A673 (cell line): ENCODE data around the gene STH. TPM values are rescaled to one million over a fixed set of nuclear protein-coding genes. Genes with fewer than 3 reads are reported as not detected.

Experiments
- BruUV-seq: library from RNA; stranded (reverse); fragments of 400-500 nt; replicated peaks from 2 replicates; lab custom pipeline; 2021; lab: Mats Ljungman, UMichigan
- CTCF ChIA-PET: fragments of 300-600 bp; sonication (Branson Sonifier 250); formaldehyde crosslinking; loops from one replicate; lab custom pipeline; 2022; ENCODE audit warnings: antibody characterized with exemption; lab: Charles Lee
- POLR2A ChIA-PET: fragments of 300-600 bp; sonication (Branson Sonifier 250); formaldehyde crosslinking; loops from one replicate; lab custom pipeline; 2022; ENCODE audit warnings: antibody characterized with exemption; ENCODE audit not compliant: low non-redundant PET; lab: Charles Lee
- DNase-seq: peaks from one replicate; pipeline ENCODE4 v3.0.0-alpha.2; 2015; ENCODE audit warnings: low spot score
- H3K27ac ChIP-seq: fragments of 200-600 bp; sonication (generic); 2 replicates; pipeline ENCODE4 v1.5.1; 2016; ENCODE audit warnings: mixed run types, low read depth, mild to moderate bottlenecking, mixed read lengths, antibody characterized with exemption, low read length; ENCODE audit not compliant: poor library complexity, severe bottlenecking
- H3K27me3 ChIP-seq: fragments of 200-600 bp; sonication (generic); replicated peaks from 2 replicates; pipeline ENCODE4 v1.6.1; 2017; ENCODE audit warnings: mixed run types, low read depth, mild to moderate bottlenecking, mixed read lengths, antibody characterized with exemption, low read length; ENCODE audit not compliant: insufficient read depth, poor library complexity
- H3K36me3 ChIP-seq: fragments of 200-600 bp; sonication (generic); 2 replicates; pipeline ENCODE4 v1.6.1; 2016; ENCODE audit warnings: mixed run types, mild to moderate bottlenecking, mixed read lengths, antibody characterized with exemption, low read length; ENCODE audit not compliant: insufficient read depth, poor library complexity, severe bottlenecking
- H3K4me1 ChIP-seq: fragments of 200-600 bp; sonication (generic); 2 replicates; pipeline ENCODE4 v1.6.1; 2017; ENCODE audit warnings: mixed run types, mild to moderate bottlenecking, mixed read lengths, antibody characterized with exemption, low read length; ENCODE audit not compliant: insufficient read depth, poor library complexity, severe bottlenecking
- H3K4me3 ChIP-seq: fragments of 200-600 bp; sonication (generic); 2 replicates; pipeline ENCODE4 v1.5.1; 2016; ENCODE audit warnings: low read depth, mixed run types, mild to moderate bottlenecking, mixed read lengths, low read length; ENCODE audit not compliant: poor library complexity, severe bottlenecking
- H3K9me3 ChIP-seq: fragments of 200-600 bp; sonication (generic); 2 replicates; pipeline ENCODE4 v1.6.1; 2016; ENCODE audit warnings: mixed run types, low read depth, mild to moderate bottlenecking, mixed read lengths, antibody characterized with exemption, low read length; ENCODE audit not compliant: poor library complexity, severe bottlenecking
- CTCF ChIP-seq: fragments of 300-800, 200-600 bp; sonication (generic); conservative IDR thresholded peaks from 2 replicates; pipeline ENCODE4 v1.5.1; 2017; ENCODE audit warnings: low read depth, mild to moderate bottlenecking, antibody characterized with exemption, low read length, moderate library complexity, mixed read lengths
- EZH2 ChIP-seq: fragments of 200-600 bp; sonication (generic); IDR thresholded peaks from 2 replicates; pipeline ENCODE4 v1.6.1; 2017; ENCODE audit warnings: borderline replicate concordance, low read depth, mild to moderate bottlenecking, mixed read lengths, antibody characterized with exemption, low read length; ENCODE audit not compliant: poor library complexity, severe bottlenecking
- intact Hi-C: fragments of 100-400 bp; cut with micrococcal nuclease; formaldehyde crosslinking; loops from one replicate; pipeline ENCODE4 v1.10.0; 2022; ENCODE audit not compliant: unreplicated experiment
- total RNA-seq: library from RNA; stranded (reverse); gene quantifications from 2 replicates; pipeline ENCODE4 v1.2.3, GENCODE V29; 2021

The STH gene
- total RNA-seq, 1 experiment from 2014 or later: not detected

DNA sequence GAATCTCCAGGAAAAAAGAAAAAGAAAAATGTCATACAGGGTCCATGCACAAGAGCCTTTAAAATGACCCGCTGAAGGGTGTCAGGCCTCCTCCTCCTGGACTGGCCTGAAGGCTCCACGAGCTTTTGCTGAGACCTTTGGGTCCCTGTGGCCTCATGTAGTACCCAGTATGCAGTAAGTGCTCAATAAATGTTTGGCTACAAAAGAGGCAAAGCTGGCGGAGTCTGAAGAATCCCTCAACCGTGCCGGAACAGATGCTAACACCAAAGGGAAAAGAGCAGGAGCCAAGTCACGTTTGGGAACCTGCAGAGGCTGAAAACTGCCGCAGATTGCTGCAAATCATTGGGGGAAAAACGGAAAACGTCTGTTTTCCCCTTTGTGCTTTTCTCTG lies 845 bp downstream of the STH start:
- intact Hi-C loops: loop anchor here (5.0 kb wide), 1 partner anchor 212 kb away; no protein-coding TSS in a partner anchor
- H3K4me3 ChIP-seq: no peak overlapping the region
- TF ChIP-seq EZH2 (no peak), CTCF (no peak)
- H3K27ac ChIP-seq: no peak overlapping the region
- CTCF ChIA-PET: no interaction called here
- no peaks in the 10 kb centered on the region for H3K36me3 ChIP-seq
- no peaks in the 10 kb centered on the region for H3K27me3 ChIP-seq
- no peaks in the 10 kb centered on the region for H3K9me3 ChIP-seq
- no TSS peak for BruUV-seq
- POLR2A ChIA-PET: no interaction called here
- DNase-seq: no peak
- no peaks in the 10 kb centered on the region for H3K4me1 ChIP-seq

GRCh38 chr17:46000292-46000691 lies 1.2 kb downstream of the STH start:
- H3K4me3 ChIP-seq: no peak overlapping the region
- no peak overlapping the region for H3K27ac ChIP-seq
- no peak for TF ChIP-seq EZH2
- no peak for TF ChIP-seq CTCF
- intact Hi-C loops: loop anchor here (5.0 kb wide), 1 partner anchor 212 kb away; no protein-coding TSS in a partner anchor
- no peaks in the 10 kb centered on the region for H3K4me1 ChIP-seq
- BruUV-seq: no TSS peak
- ChIA-PET CTCF (no interaction called here), POLR2A (interaction anchor here (0.5 kb wide), 1 partner anchor 193 kb away, joined by 6 read pairs; the partner anchor contains the start of gene KANSL1)
- no peaks in the 10 kb centered on the region for H3K27me3 ChIP-seq
- no peak for DNase-seq
- H3K36me3 ChIP-seq: no peaks in the 10 kb centered on the region
- no peaks in the 10 kb centered on the region for H3K9me3 ChIP-seq

GRCh38 chr17:46000757-46001156 lies 1.7 kb downstream of the STH start:
- Histone ChIP-seq H3K36me3 (no peaks in the 10 kb centered on the region), H3K27ac (no peak overlapping the region)
- POLR2A ChIA-PET: interaction anchor here (0.5 kb wide), 1 partner anchor 192 kb away, joined by 6 read pairs; the partner anchor contains the start of gene KANSL1

More at GRCh38 chr17:46000757-46001156, 1.7 kb downstream of the STH start:
- TF ChIP-seq CTCF (no peak), EZH2 (no peak)
- intact Hi-C loops: loop anchor here (5.0 kb wide), 1 partner anchor 212 kb away; no protein-coding TSS in a partner anchor
- CTCF ChIA-PET: interaction anchor here (0.6 kb wide), 1 partner anchor 216 kb away, joined by 5 read pairs; no protein-coding TSS in a partner anchor
- Histone ChIP-seq H3K27me3 (no peaks in the 10 kb centered on the region), H3K4me1 (no peaks in the 10 kb centered on the region), H3K4me3 (no peak overlapping the region), H3K9me3 (no peaks in the 10 kb centered on the region)
- no TSS peak for BruUV-seq
- DNase-seq: no peak
